IPS-18a (cell line): ENCODE measurements around the gene GPR146.

Source experiments
- H3K27ac ChIP-seq: one replicate; pipeline ENCODE4 v1.5.1; 2013; ENCODE audit warnings: low read length
- H3K27me3 ChIP-seq: one replicate; pipeline ENCODE4 v1.6.1; 2013; ENCODE audit warnings: mild to moderate bottlenecking, low read length; ENCODE audit not compliant: control insufficient read depth, insufficient read depth
- H3K36me3 ChIP-seq: one replicate; pipeline ENCODE4 v1.6.1; 2013; ENCODE audit warnings: low read depth, low read length; ENCODE audit not compliant: control insufficient read depth
- H3K4me1 ChIP-seq: one replicate; pipeline ENCODE4 v1.6.1; 2013; ENCODE audit warnings: low read depth, low read length; ENCODE audit not compliant: control insufficient read depth
- H3K4me3 ChIP-seq: one replicate; pipeline ENCODE4 v1.5.1; 2013; ENCODE audit warnings: low read length
- H3K9ac ChIP-seq: one replicate; pipeline ENCODE4 v1.6.1; 2013; ENCODE audit warnings: mild to moderate bottlenecking, low read length, moderate library complexity
- H3K9me3 ChIP-seq: one replicate; pipeline ENCODE4 v1.6.1; 2013; ENCODE audit warnings: low read depth, low read length; ENCODE audit not compliant: control insufficient read depth

Gene GPR146

GRCh38 chr7:1014681-1015080 lies 29.7 kb upstream of the GPR146 start:
- Histone ChIP-seq H3K27ac (no peak overlapping the region), H3K27me3 (no peaks in the 10 kb centered on the region), H3K4me1 (no peaks in the 10 kb centered on the region), H3K9ac (no peak overlapping the region), H3K9me3 (no peaks in the 10 kb centered on the region), H3K36me3 (no peaks in the 10 kb centered on the region), H3K4me3 (no peak overlapping the region)

GRCh38 chr7:1015196-1016121 lies 28.9 kb upstream of the GPR146 start:
- Histone ChIP-seq H3K9ac (no peak overlapping the region), H3K4me3 (no peak overlapping the region), H3K4me1 (no peaks in the 10 kb centered on the region), H3K36me3 (no peaks in the 10 kb centered on the region), H3K9me3 (no peaks in the 10 kb centered on the region), H3K27me3 (no peaks in the 10 kb centered on the region), H3K27ac (no peak overlapping the region)

GRCh38 chr7:1016577-1017531 lies 27.5 kb upstream of the GPR146 start:
- H3K9ac ChIP-seq: no peak overlapping the region

GRCh38 chr7:1017586-1018333 lies 26.6 kb upstream of the GPR146 start:
- H3K9ac ChIP-seq: no peak overlapping the region

More at GRCh38 chr7:1016577-1017531, 27.5 kb upstream of the GPR146 start:
- H3K4me3 ChIP-seq: no peak overlapping the region
- no peaks in the 10 kb centered on the region for H3K9me3 ChIP-seq
- no peak overlapping the region for H3K27ac ChIP-seq
- H3K27me3 ChIP-seq: no peaks in the 10 kb centered on the region
- H3K4me1 ChIP-seq: no peaks in the 10 kb centered on the region
- no peaks in the 10 kb centered on the region for H3K36me3 ChIP-seq

GRCh38 chr7:1018334-1018695 lies 26.0 kb upstream of the GPR146 start:
- no peaks in the 10 kb centered on the region for H3K9me3 ChIP-seq
- no peaks in the 10 kb centered on the region for H3K4me1 ChIP-seq
- H3K27me3 ChIP-seq: no peaks in the 10 kb centered on the region
- no peak overlapping the region for H3K9ac ChIP-seq
- H3K27ac ChIP-seq: no peak overlapping the region
- H3K36me3 ChIP-seq: no peaks in the 10 kb centered on the region
- no peak overlapping the region for H3K4me3 ChIP-seq

More at GRCh38 chr7:1017586-1018333, 26.6 kb upstream of the GPR146 start:
- H3K27me3 ChIP-seq: no peaks in the 10 kb centered on the region
- H3K27ac ChIP-seq: no peak overlapping the region
- no peaks in the 10 kb centered on the region for H3K9me3 ChIP-seq
- H3K36me3 ChIP-seq: no peaks in the 10 kb centered on the region
- no peaks in the 10 kb centered on the region for H3K4me1 ChIP-seq
- H3K4me3 ChIP-seq: no peak overlapping the region

- Histone ChIP-seq H3K27ac (no peak overlapping the region), H3K36me3 (no peaks in the 10 kb centered on the region), H3K9ac (no peak overlapping the region), H3K9me3 (no peaks in the 10 kb centered on the region), H3K4me1 (no peaks in the 10 kb centered on the region), H3K27me3 (no peaks in the 10 kb centered on the region), H3K4me3 (no peak overlapping the region)
These were observed 25.0 kb upstream of the GPR146 start for GRCh38 chr7:1019255-1019785.

- Histone ChIP-seq H3K9ac (no peak overlapping the region), H3K9me3 (no peaks in the 10 kb centered on the region), H3K4me1 (no peaks in the 10 kb centered on the region), H3K36me3 (no peaks in the 10 kb centered on the region), H3K4me3 (no peak overlapping the region), H3K27ac (no peak overlapping the region), H3K27me3 (no peaks in the 10 kb centered on the region)
These were observed 24.3 kb upstream of the GPR146 start for GRCh38 chr7:1019789-1020610.

- H3K9ac ChIP-seq: no peak overlapping the region
- no peaks in the 10 kb centered on the region for H3K4me1 ChIP-seq
- no peak overlapping the region for H3K4me3 ChIP-seq
- H3K27me3 ChIP-seq: no peaks in the 10 kb centered on the region
- H3K36me3 ChIP-seq: no peaks in the 10 kb centered on the region
- no peak overlapping the region for H3K27ac ChIP-seq
- H3K9me3 ChIP-seq: no peaks in the 10 kb centered on the region
These were observed 23.5 kb upstream of the GPR146 start for GRCh38 chr7:1020849-1021251.

- no peak overlapping the region for H3K27ac ChIP-seq
- no peaks in the 10 kb centered on the region for H3K27me3 ChIP-seq
- peaks cover 3% of the 10 kb centered on the region for H3K36me3 ChIP-seq
- H3K9me3 ChIP-seq: no peaks in the 10 kb centered on the region
- H3K4me1 ChIP-seq: no peaks in the 10 kb centered on the region
- H3K9ac ChIP-seq: no peak overlapping the region
- H3K4me3 ChIP-seq: no peak overlapping the region
These were observed 23.0 kb upstream of the GPR146 start for GRCh38 chr7:1021366-1021765.

- H3K4me1 ChIP-seq: no peaks in the 10 kb centered on the region
- no peaks in the 10 kb centered on the region for H3K9me3 ChIP-seq
- H3K27ac ChIP-seq: no peak overlapping the region
- H3K36me3 ChIP-seq: peaks cover 4% of the 10 kb centered on the region
- H3K4me3 ChIP-seq: no peak overlapping the region
- H3K27me3 ChIP-seq: peaks cover 4% of the 10 kb centered on the region
- H3K9ac ChIP-seq: no peak overlapping the region
These were observed 22.4 kb upstream of the GPR146 start for GRCh38 chr7:1021931-1022330.
